Occipital lobe (tissue), 2 donors: ENCODE results near the gene TBC1D9. TPM values are rescaled to one million over a fixed set of nuclear protein-coding genes. Genes with fewer than 3 reads are reported as not detected.

Experiments used
- DNase-seq: peaks from one replicate; lab custom pipeline; 2025; lab: John Stamatoyannopoulos, UW
- total RNA-seq: library from RNA; depleted of rRNA; stranded (reverse); fragments of >200 nt; gene quantifications from one replicate; pipeline ENCODE4 v1.2.3, GENCODE V29; 2014

The TBC1D9 gene
- total RNA-seq, 1 donor from 2014 or later: 54.0 TPM

DNA sequence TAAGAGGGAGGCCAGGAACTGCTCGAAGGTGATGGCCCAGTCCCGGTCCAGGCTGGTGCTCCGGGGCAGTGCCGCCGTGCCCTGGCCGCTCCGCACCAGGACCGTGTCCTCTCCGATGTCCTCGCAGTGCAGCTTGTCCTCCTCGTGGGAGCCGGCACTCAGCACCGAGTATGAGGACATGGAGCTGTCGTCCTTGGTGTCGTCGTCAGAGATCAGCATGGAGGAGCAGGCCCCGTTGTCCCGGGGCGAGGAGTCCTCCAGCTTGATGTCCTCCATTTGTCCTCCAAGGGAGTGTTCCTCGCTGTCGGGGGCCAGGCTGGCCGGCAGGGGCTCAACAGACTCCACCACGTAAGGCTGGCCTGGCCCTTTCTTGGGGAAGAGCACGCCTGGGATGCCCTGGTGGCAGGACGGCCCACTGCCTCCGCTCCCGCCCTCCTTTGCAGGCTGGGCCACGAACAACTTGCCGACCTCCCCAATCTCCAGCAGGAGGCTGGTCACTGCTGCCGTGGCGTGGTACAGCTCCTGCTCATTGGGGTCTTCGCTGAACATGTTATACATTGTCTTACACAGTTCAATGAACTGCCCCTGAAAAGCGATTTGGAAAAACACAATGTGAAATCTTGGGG, 133.7 kb downstream of the TBC1D9 start:
- DNase-seq: no peak

DNA sequence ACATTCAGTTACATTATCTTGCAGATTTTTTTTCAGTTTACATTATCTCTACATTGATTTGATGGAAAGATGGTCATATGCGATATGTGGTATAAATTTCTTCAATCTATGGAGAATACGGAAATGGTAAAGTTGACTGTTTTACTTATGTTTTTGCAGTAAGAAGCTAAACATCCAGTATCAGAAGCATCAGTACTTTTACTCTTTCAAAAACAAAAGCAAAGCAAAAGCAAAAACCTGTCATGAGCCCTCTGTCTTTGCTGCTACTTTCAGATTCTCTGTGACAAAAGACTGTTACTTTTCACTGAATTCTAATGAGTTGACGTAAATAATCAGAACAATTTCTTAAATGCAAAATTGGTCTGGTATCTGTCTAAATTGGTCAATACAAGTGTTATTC, 135.0 kb downstream of the TBC1D9 start:
- no peak for DNase-seq

- DNase-seq: no peak
These were observed 138.5 kb downstream of the TBC1D9 start for GRCh38 chr4:140617499-140618248.

- DNase-seq: no peak
These were observed 140.7 kb downstream of the TBC1D9 start for GRCh38 chr4:140615451-140615850.

DNA sequence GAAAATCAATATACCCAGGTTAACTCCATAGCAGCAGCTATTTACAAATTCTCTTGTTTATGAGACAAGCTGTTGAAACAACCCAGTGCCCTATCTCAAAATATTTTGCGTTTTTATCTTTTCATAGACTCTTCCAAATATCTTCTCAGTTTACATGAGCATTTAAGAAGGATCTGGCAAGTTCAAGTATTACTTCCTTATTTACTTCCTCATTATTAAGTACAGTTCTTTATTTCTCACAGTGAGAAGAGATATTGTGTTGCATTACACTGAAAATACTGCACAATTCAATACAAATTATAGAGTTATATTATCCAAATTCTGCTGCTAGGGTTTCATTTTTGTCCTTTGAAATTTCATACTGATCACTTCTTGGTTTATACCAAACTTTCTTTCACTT, 143.8 kb downstream of the TBC1D9 start:
- DNase-seq: no peak

DNA sequence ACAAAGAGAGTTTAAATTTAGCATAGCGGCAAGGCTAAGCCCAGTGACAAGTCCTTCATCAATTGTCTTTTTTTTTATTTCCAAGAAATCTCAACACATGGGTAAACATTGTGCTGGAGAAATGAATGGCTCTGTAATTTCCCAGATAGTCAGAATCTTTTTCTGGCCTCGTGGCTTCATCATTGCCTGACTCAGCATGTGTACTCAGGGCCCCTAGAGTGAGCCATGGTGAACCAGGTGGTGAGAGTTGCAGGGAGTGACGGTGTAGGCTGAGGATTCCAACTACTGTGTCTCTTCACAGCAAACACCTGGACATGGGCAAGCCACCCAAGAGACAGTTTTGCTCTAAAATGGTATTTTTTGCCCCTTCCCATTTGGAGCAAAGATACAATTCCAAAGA, 144.3 kb downstream of the TBC1D9 start:
- DNase-seq: no peak

DNA sequence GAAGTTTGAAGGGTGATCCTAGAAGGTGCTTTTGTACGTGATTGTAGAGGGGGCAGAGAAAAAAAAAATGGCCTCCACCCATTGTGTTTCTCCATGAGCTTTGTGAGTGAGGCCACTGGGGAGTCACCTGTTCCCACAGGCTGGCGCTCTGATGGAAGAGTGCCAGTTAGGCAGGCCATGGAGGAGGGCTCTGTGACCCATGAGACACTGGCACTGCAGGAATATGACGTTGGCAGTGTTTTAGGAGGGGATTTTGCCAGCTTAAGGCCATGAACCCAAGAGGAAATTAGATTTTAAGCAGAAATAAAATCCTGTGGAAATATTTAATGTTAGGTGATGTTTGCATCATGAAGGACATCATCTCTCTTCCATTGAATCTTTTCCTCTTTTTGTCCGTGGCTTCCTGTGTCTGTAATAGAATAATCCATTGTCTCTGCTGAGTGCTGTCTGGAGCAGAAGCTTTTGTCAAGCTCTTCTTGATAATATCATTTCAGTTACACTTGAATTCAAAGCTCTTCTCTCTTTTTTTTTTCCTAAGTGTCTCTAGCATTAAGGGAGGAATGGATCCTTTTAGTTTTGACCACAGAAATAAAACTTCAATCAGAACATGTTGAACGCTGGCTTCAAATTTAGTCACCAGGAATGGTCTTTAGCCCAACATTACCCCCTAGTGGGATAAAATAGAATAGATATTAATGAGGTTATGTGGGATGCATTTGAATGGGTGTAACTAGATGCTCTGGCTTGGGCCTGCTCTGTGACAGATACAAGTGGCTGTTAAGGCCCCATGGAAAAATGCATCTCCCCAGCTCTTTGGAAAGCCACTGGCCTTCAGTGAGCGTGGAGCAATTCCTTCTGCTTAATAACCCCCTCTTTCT, 146.4 kb downstream of the TBC1D9 start:
- no peak for DNase-seq

DNA sequence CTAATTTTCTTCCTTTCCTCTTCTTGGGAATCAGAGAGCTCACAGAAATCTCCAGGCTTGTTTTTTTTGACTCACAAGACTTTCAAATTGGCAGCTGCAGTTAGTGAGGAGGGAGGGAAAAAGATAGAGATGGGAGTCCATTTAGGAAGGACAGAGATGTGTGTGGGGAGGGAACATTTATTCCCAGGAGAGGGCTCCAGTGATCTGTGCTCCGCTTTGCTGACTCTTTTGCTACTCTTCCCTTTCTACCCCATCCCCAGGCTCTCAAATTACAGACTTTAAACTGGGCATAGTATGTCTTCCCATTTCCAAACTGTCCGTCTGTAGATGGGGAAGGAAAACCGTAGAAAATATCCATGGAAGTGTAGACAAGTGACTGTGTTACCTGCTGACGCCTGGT, 148.3 kb downstream of the TBC1D9 start:
- no peak for DNase-seq

GRCh38 chr4:140604544-140604943, 151.6 kb downstream of the TBC1D9 start:
- no peak for DNase-seq

DNA sequence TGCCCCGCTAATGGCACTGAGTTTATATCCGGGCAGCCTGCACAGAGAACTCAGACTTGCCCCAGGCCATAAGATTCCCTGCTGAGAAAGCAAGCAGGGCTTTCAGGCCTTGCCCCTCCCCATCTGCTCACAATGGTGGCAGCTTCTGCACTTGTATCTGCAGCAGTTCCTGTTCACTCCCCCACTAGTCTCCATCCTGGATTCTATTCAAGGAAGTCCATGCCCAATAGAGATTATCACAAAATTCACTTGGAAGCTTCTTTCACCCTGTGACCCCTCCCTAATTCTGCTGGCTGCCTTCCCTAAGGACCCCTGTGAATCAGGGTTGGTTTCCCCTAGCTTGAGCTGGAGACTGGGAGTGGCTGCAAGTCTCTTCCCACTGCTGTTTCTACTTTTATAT, 152.9 kb downstream of the TBC1D9 start:
- no peak for DNase-seq

DNA sequence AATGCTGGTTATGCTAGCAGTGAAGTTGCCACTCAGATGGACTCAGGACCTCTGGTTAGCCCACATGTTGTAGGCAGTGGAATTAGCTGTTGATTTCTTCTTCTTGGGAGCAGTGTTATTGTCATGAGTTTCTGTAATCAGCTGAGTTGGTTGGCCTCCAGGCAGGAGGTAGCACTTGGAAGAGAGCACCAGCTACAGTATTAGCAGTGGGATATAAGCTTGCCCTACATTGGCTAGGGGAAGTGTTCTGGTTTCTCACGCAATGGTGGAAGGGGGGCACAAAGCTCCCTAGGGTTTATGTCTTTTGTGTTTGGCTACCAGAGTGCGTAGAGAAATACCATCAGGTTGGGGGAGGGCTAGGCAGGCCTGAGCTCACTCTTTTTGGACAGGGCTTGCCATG, 153.5 kb downstream of the TBC1D9 start:
- DNase-seq: no peak

DNA sequence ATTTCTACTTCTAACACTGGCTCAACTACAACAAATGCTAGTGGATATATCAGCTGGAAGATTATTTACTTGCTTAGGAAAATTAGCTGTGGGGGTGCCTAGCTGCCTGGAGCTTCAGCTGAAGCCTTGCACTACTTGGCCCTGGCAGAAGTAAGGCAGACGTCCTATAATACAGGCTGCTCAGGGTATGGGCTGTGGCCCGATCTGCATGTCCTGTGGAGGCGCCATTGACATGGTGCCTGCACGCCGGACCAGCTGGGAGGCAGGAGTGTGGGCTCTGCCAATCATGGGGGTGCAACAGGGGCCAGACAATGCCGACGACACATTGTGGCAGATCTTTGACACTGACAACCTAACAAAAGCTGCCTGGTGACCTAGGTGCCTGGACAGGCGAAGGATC, 155.8 kb downstream of the TBC1D9 start:
- no peak for DNase-seq

DNA sequence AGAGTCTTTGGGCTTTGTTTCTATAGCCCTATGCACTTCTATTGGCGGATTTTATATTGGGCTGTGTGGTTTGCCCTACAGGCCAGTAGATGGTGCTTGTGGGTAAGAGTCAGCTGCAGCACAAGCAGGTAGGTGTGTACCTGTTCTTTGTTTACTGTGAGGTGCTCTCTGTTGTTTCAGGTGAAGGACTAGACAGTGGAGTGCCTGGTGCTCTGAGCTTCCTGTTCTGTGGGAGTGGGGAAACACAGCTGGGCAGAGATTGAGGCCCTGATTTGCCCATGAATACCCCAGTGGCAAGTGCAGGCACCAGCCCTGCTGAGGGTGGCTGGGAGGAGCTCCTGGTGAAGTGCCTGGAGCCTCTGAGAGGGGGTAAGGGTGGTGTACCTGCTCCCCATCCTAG, 161.1 kb downstream of the TBC1D9 start:
- no peak for DNase-seq

GRCh38 chr4:140584439-140584838, 171.7 kb downstream of the TBC1D9 start:
- no peak for DNase-seq

- no peak for DNase-seq
These were observed 175.1 kb downstream of the TBC1D9 start for GRCh38 chr4:140581078-140581477.

DNA sequence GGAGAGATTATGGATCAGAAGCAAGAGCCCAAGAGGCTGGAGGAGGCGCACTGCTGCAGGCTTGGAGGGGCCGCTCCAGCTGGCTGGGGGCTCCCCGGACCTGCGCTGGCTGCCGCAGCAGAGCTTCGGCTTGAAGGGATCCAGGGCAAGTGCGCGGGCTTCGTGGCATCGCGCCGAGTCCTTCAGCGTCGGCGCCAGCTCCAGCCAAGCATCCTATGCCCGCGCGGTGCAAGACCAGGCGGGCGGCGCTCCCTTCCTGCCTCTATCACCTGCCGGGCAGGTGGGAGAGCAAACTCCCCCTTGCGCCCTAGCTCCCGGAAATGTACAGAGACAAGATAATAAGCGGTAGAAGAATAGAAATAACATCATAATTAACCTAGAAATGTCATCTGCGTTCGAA, 176.9 kb downstream of the TBC1D9 start:
- DNase-seq: no peak

- DNase-seq: no peak
These were observed 180.7 kb downstream of the TBC1D9 start for GRCh38 chr4:140575489-140575888.

DNA sequence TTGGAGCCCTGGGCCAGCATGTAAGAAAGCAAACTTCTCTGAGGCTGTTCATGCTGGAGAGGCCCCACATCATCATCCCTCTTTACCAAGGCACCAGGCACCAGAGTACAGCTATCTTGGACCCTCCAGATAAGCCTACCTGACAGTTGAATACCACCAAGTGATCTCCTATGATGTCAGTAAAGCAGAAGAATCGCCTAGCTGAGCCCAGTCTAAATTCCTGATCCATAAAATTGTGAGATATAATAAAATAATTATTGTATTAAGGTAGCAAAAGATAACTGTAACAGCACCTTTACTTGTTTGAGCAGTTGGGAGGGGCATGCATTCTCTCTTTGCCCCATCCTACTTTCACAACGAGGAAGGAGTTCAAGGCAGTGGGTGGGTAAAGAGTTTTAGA, 184.6 kb downstream of the TBC1D9 start:
- no peak for DNase-seq
